IMR-90 (cell line): ENCODE measurements around the gene DNMT3A. TPM values are rescaled to one million over a fixed set of nuclear protein-coding genes. Genes with fewer than 3 reads are reported as not detected.

Experiments used
- ATAC-seq: fragments of 200-7000 bp; cut with Tn5 transposase; 2 replicates; pipeline ENCODE4 v1.9.1; 2020; ENCODE audit warnings: low read depth, mild to moderate bottlenecking, moderate library complexity
- BruUV-seq: library from RNA; stranded (reverse); fragments of 400-500 nt; replicated peaks from 2 replicates; lab custom pipeline; 2021; lab: Mats Ljungman, UMichigan
- CTCF ChIA-PET: fragments of 300-600 bp; formaldehyde crosslinking; extraction: SDS; loops from one replicate; lab custom pipeline; 2021; ENCODE audit warnings: antibody characterized with exemption; lab: Yijun Ruan, JAX
- POLR2A ChIA-PET: fragments of 300-600 bp; sonication (Branson Sonifier 250); formaldehyde crosslinking; loops from one replicate; lab custom pipeline; 2022; ENCODE audit warnings: antibody characterized with exemption; ENCODE audit not compliant: unreplicated experiment; lab: Charles Lee
- DNase-seq: peaks from one replicate; pipeline ENCODE4 v3.0.0; 2013
- H2AFZ ChIP-seq: replicated peaks from 2 replicates; pipeline ENCODE3; 2013; ENCODE audit warnings: low read length, mild to moderate bottlenecking; ENCODE audit not compliant: poor library complexity
- H2AK5ac ChIP-seq: 2 replicates; pipeline ENCODE4 v1.6.1; 2013; ENCODE audit warnings: low read depth, low read length, inconsistent platforms
- H2AK9ac ChIP-seq: replicated peaks from 2 replicates; pipeline ENCODE3; 2013; ENCODE audit warnings: mild to moderate bottlenecking, low read depth, low read length, moderate library complexity; ENCODE audit not compliant: poor library complexity
- H2BK120ac ChIP-seq: 2 replicates; pipeline ENCODE4 v1.6.1; 2013; ENCODE audit warnings: low read depth, low read length, inconsistent platforms
- H2BK15ac ChIP-seq: 3 replicates; pipeline ENCODE4 v1.6.1; 2013; ENCODE audit warnings: low read depth, low read length, inconsistent platforms
- H2BK20ac ChIP-seq: 2 replicates; pipeline ENCODE4 v1.6.1; 2013; ENCODE audit warnings: low read depth, mild to moderate bottlenecking, inconsistent platforms, low read length, moderate library complexity
- H2BK5ac ChIP-seq: 2 replicates; pipeline ENCODE4 v1.6.1; 2013; ENCODE audit warnings: mild to moderate bottlenecking, low read depth, low read length, inconsistent platforms; ENCODE audit not compliant: poor library complexity, severe bottlenecking
- H3K14ac ChIP-seq: replicated peaks from 2 replicates; pipeline ENCODE4 v1.6.1; 2013; ENCODE audit warnings: low read depth, low read length, inconsistent platforms
- H3K18ac ChIP-seq: 2 replicates; pipeline ENCODE4 v1.6.1; 2013; ENCODE audit warnings: low read depth, low read length, control low read depth
- H3K23ac ChIP-seq: 2 replicates; pipeline ENCODE4 v1.6.1; 2013; ENCODE audit warnings: low read depth, low read length, inconsistent platforms
- H3K27ac ChIP-seq: 2 replicates; pipeline ENCODE4 v1.5.1; 2013; ENCODE audit warnings: mild to moderate bottlenecking, control low read depth, low read length; ENCODE audit not compliant: insufficient read depth
- H3K27me3 ChIP-seq: 2 replicates; pipeline ENCODE4 v1.6.1; 2013; ENCODE audit warnings: low read length; ENCODE audit not compliant: control insufficient read depth, insufficient read depth
- H3K36me3 ChIP-seq: 2 replicates; pipeline ENCODE4 v1.6.1; 2013; ENCODE audit warnings: low read length, mixed read lengths; ENCODE audit not compliant: control insufficient read depth, insufficient read depth
- H3K4ac ChIP-seq: 2 replicates; pipeline ENCODE4 v1.6.1; 2013; ENCODE audit warnings: low read depth, low read length, inconsistent platforms
- H3K4me1 ChIP-seq: 2 replicates; pipeline ENCODE4 v1.6.1; 2013; ENCODE audit warnings: low read length, mixed read lengths; ENCODE audit not compliant: control insufficient read depth, insufficient read depth
- H3K4me2 ChIP-seq: 2 replicates; pipeline ENCODE4 v1.6.1; 2013; ENCODE audit warnings: low read depth, mild to moderate bottlenecking, control low read depth, low read length, moderate library complexity
- H3K4me3 ChIP-seq: 2 replicates; pipeline ENCODE4 v1.5.1; 2013; ENCODE audit warnings: low read depth, mild to moderate bottlenecking, control low read depth, low read length, moderate library complexity; ENCODE audit not compliant: insufficient read depth
- H3K56ac ChIP-seq: 2 replicates; pipeline ENCODE4 v1.6.1; 2013; ENCODE audit warnings: low read length, inconsistent platforms; ENCODE audit not compliant: insufficient read depth; ENCODE audit errors: extremely low read depth
- H3K79me1 ChIP-seq, 2 experiments: 2 replicates each; pipeline ENCODE4 v1.6.1; 2013; ENCODE audit warnings: low read length in 2 of 2, inconsistent platforms in 1 of 2, low read depth in 1 of 2
- H3K9ac ChIP-seq: 2 replicates; pipeline ENCODE4 v1.6.1; 2013; ENCODE audit warnings: low read depth, low read length, control low read depth
- H3K9me1 ChIP-seq: 2 replicates; pipeline ENCODE4 v1.6.1; 2013; ENCODE audit warnings: low read length, inconsistent platforms; ENCODE audit not compliant: insufficient read depth
- H3K9me3 ChIP-seq: 2 replicates; pipeline ENCODE4 v1.6.1; 2013; ENCODE audit warnings: low read length; ENCODE audit not compliant: control insufficient read depth, insufficient read depth
- H4K20me1 ChIP-seq: 2 replicates; pipeline ENCODE4 v1.6.1; 2013; ENCODE audit warnings: low read length, inconsistent platforms; ENCODE audit not compliant: insufficient read depth
- H4K5ac ChIP-seq: 2 replicates; pipeline ENCODE4 v1.6.1; 2013; ENCODE audit warnings: mild to moderate bottlenecking, low read depth, low read length, control low read depth
- H4K8ac ChIP-seq, 2 experiments: 2 replicates each; pipeline ENCODE4 v1.6.1; 2013; ENCODE audit warnings: low read depth in 2 of 2, low read length in 2 of 2, control low read depth in 1 of 2, inconsistent platforms in 1 of 2
- H4K91ac ChIP-seq: 2 replicates; pipeline ENCODE4 v1.6.1; 2013; ENCODE audit warnings: low read depth, low read length, inconsistent platforms; ENCODE audit not compliant: insufficient read depth
- BHLHE40 ChIP-seq: fragments of 150-350 bp; IDR thresholded peaks from 2 replicates; pipeline ENCODE4 v1.6.1; 2016; ENCODE audit warnings: mild to moderate bottlenecking, low read depth, low read length
- CEBPB ChIP-seq: IDR thresholded peaks from 2 replicates; pipeline ENCODE4 v1.6.1; 2012; ENCODE audit warnings: low read depth, low read length, improper control_type of control experiment
- CHD1 ChIP-seq: IDR thresholded peaks from 2 replicates; pipeline ENCODE4 v1.6.1; 2012; ENCODE audit warnings: low read depth, low read length, improper control_type of control experiment
- CTCF ChIP-seq: conservative IDR thresholded peaks from 2 replicates; pipeline ENCODE4 v1.5.1; 2012; ENCODE audit warnings: mild to moderate bottlenecking, low read depth, low read length, improper control_type of control experiment
- ELK1 ChIP-seq: fragments of 150-350 bp; IDR thresholded peaks from 2 replicates; pipeline ENCODE4 v1.6.1; 2016; ENCODE audit warnings: low read depth, mild to moderate bottlenecking, low read length, moderate library complexity, borderline replicate concordance
- FOS ChIP-seq: fragments of 150-350 bp; IDR thresholded peaks from 2 replicates; pipeline ENCODE4 v1.6.1; 2016; ENCODE audit warnings: low read depth, low read length
- MAFK ChIP-seq: IDR thresholded peaks from 2 replicates; pipeline ENCODE4 v1.6.1; 2012; ENCODE audit warnings: low read depth, low read length, improper control_type of control experiment
- MAZ ChIP-seq: IDR thresholded peaks from 2 replicates; pipeline ENCODE4 v1.6.1; 2012; ENCODE audit warnings: low read depth, mild to moderate bottlenecking, low read length, improper control_type of control experiment, moderate library complexity, borderline replicate concordance
- MXI1 ChIP-seq: IDR thresholded peaks from 2 replicates; pipeline ENCODE4 v1.6.1; 2012; ENCODE audit warnings: low read depth, mild to moderate bottlenecking, low read length, moderate library complexity, borderline replicate concordance
- NFE2L2 ChIP-seq: fragments of 150-350 bp; IDR thresholded peaks from 2 replicates; pipeline ENCODE4 v1.6.1; 2016; ENCODE audit warnings: low read depth, mild to moderate bottlenecking, low read length
- POLR2A ChIP-seq: IDR thresholded peaks from 2 replicates; pipeline ENCODE4 v1.6.1; 2012; ENCODE audit warnings: mild to moderate bottlenecking, low read depth, low read length
- RAD21 ChIP-seq: IDR thresholded peaks from 2 replicates; pipeline ENCODE4 v1.6.1; 2012; ENCODE audit warnings: low read length, improper control_type of control experiment
- RCOR1 ChIP-seq: IDR thresholded peaks from 2 replicates; pipeline ENCODE4 v1.6.1; 2012; ENCODE audit warnings: mild to moderate bottlenecking, low read length, improper control_type of control experiment; ENCODE audit not compliant: insufficient replicate concordance
- RFX5 ChIP-seq: IDR thresholded peaks from 2 replicates; pipeline ENCODE4 v1.8.0; 2012; ENCODE audit warnings: low read depth, mild to moderate bottlenecking, low read length, moderate library complexity
- SMC3 ChIP-seq: fragments of 150-350 bp; IDR thresholded peaks from 2 replicates; pipeline ENCODE4 v1.6.1; 2016; ENCODE audit warnings: low read depth, mild to moderate bottlenecking, antibody characterized with exemption, low read length, moderate library complexity
- USF2 ChIP-seq: fragments of 150-350 bp; IDR thresholded peaks from 2 replicates; pipeline ENCODE4 v1.6.1; 2017; ENCODE audit warnings: mild to moderate bottlenecking, antibody characterized with exemption, low read length, low read depth
- WGBS, 2 experiments: methylation state at CpG; one replicate each; pipeline versions ENCODE4 v1.1.5 to v1.1.7; 2013; ENCODE audit warnings: missing lambda C conversion rate in 2 of 2; ENCODE audit not compliant: insufficient read length in 1 of 2; ENCODE audit errors: extremely low coverage in 2 of 2; 5-methylcytosine and 5-hydroxymethylcytosine counted together
- dilution Hi-C: fragments of 300-500 bp; cut with HindIII; formaldehyde crosslinking; loops from one replicate; pipeline ENCODE4 v1.14.3; 2018; ENCODE audit warnings: low sequenced_read_pairs; ENCODE audit not compliant: unreplicated experiment
- in situ Hi-C: fragments of 300-500 bp; cut with MboI; formaldehyde crosslinking; loops from 3 replicates; pipeline ENCODE4 v1.14.3; 2019; ENCODE audit warnings: low sequenced_read_pairs, inconsistent platforms, mixed read lengths
- intact Hi-C: fragments of 100-400 bp; cut with micrococcal nuclease; formaldehyde crosslinking; loops from 2 replicates; pipeline ENCODE4 v1.10.0; 2022
- polyA plus RNA-seq, 3 experiments: library from polyadenylated mRNA; depleted of rRNA; stranded (reverse); fragments of >200 nt; gene quantifications; 2 replicates each; pipeline ENCODE4 v1.2.3, GENCODE V29; 2012; ENCODE audit warnings: low replicate concordance in 1 of 3
- total RNA-seq: library from RNA; depleted of rRNA; stranded (reverse); fragments of >200 nt; gene quantifications from 2 replicates; pipeline ENCODE4 v1.2.3, GENCODE V29; 2012

DNMT3A gene
- total and polyA plus RNA-seq, 2 of the 4 experiments (the other 2 are of a cell fraction) = 4.4 to 9.7 TPM

GRCh38 chr2:25285265-25286024, 56.3 kb downstream of the DNMT3A start:
- Histone ChIP-seq H2AK9ac (peak overlapping the region; percentile 65), H3K4me1 (no peaks in the 10 kb centered on the region), H3K36me3 (peaks cover 12% of the 10 kb centered on the region; the same call in 1 of the 2 replicates), H2BK20ac (no peak overlapping the region), H4K20me1 (no peaks in the 10 kb centered on the region), H3K14ac (no peak overlapping the region), H4K8ac (no peak overlapping the region), H2BK5ac (no peak overlapping the region), H3K27me3 (no peaks in the 10 kb centered on the region), H2AK5ac (no peak overlapping the region), H3K27ac (no peak overlapping the region), H2AFZ (peak overlapping the region; percentile 65), H4K5ac (no peak overlapping the region), H3K4ac (no peak overlapping the region), H4K91ac (no peak overlapping the region), H3K9ac (no peak overlapping the region), H2BK120ac (no peak overlapping the region), H3K23ac (no peak overlapping the region), H3K9me1 (peaks cover 3% of the 10 kb centered on the region; the same call in 1 of the 2 replicates), H3K9me3 (no peaks in the 10 kb centered on the region), H3K79me1 (no peaks in the 10 kb centered on the region), H3K4me3 (no peak overlapping the region), H3K18ac (no peak overlapping the region), H3K56ac (no peak overlapping the region), H2BK15ac (no peak overlapping the region), H3K4me2 (no peak overlapping the region)
- WGBS, 2 experiments = 75% methylated on average over 4 of the region's 11 CpGs; no CpG with 5 or more reads in 1 of the 2 experiments
- CTCF ChIA-PET = no interaction called here
- in situ Hi-C loops (no loop called here), dilution Hi-C loops (no loop called here), intact Hi-C loops (no loop called here)
- BruUV-seq = no TSS peak
- POLR2A ChIA-PET = no interaction called here
- ATAC-seq (no peak), DNase-seq (no peak)
- TF ChIP-seq SMC3 = no peak
- no peak for TF ChIP-seq MAZ
- TF ChIP-seq CEBPB = no peak
- no peak for TF ChIP-seq RCOR1
- TF ChIP-seq MAFK = no peak
- TF ChIP-seq CHD1 = no peak
- no peak for TF ChIP-seq FOS
- TF ChIP-seq RAD21 = no peak
- TF ChIP-seq BHLHE40 = no peak
- no peak for TF ChIP-seq MXI1
- no peak for TF ChIP-seq CTCF
- no peak for TF ChIP-seq USF2
- TF ChIP-seq POLR2A = no peak
- no peak for TF ChIP-seq RFX5
- no peak for TF ChIP-seq NFE2L2
- no peak for TF ChIP-seq ELK1
